IMR-90 (cell line): ENCODE results near the gene ZNF454. TPM values are rescaled to one million over a fixed set of nuclear protein-coding genes. Genes with fewer than 3 reads are reported as not detected.

ENCODE experiments used
- ATAC-seq: fragments of 200-7000 bp; cut with Tn5 transposase; 2 replicates; pipeline ENCODE4 v1.9.1; 2020; ENCODE audit warnings: low read depth, mild to moderate bottlenecking, moderate library complexity
- BruUV-seq: library from RNA; stranded (reverse); fragments of 400-500 nt; replicated peaks from 2 replicates; lab custom pipeline; 2021; lab: Mats Ljungman, UMichigan
- CTCF ChIA-PET: fragments of 300-600 bp; formaldehyde crosslinking; extraction: SDS; loops from one replicate; lab custom pipeline; 2021; ENCODE audit warnings: antibody characterized with exemption; lab: Yijun Ruan, JAX
- POLR2A ChIA-PET: fragments of 300-600 bp; sonication (Branson Sonifier 250); formaldehyde crosslinking; loops from one replicate; lab custom pipeline; 2022; ENCODE audit warnings: antibody characterized with exemption; ENCODE audit not compliant: unreplicated experiment; lab: Charles Lee
- DNase-seq: peaks from one replicate; pipeline ENCODE4 v3.0.0; 2013
- H2AFZ ChIP-seq: replicated peaks from 2 replicates; pipeline ENCODE3; 2013; ENCODE audit warnings: low read length, mild to moderate bottlenecking; ENCODE audit not compliant: poor library complexity
- H2AK5ac ChIP-seq: 2 replicates; pipeline ENCODE4 v1.6.1; 2013; ENCODE audit warnings: low read depth, low read length, inconsistent platforms
- H2AK9ac ChIP-seq: replicated peaks from 2 replicates; pipeline ENCODE3; 2013; ENCODE audit warnings: mild to moderate bottlenecking, low read depth, low read length, moderate library complexity; ENCODE audit not compliant: poor library complexity
- H2BK120ac ChIP-seq: 2 replicates; pipeline ENCODE4 v1.6.1; 2013; ENCODE audit warnings: low read depth, low read length, inconsistent platforms
- H2BK15ac ChIP-seq: 3 replicates; pipeline ENCODE4 v1.6.1; 2013; ENCODE audit warnings: low read depth, low read length, inconsistent platforms
- H2BK20ac ChIP-seq: 2 replicates; pipeline ENCODE4 v1.6.1; 2013; ENCODE audit warnings: low read depth, mild to moderate bottlenecking, inconsistent platforms, low read length, moderate library complexity
- H2BK5ac ChIP-seq: 2 replicates; pipeline ENCODE4 v1.6.1; 2013; ENCODE audit warnings: mild to moderate bottlenecking, low read depth, low read length, inconsistent platforms; ENCODE audit not compliant: poor library complexity, severe bottlenecking
- H3K14ac ChIP-seq: replicated peaks from 2 replicates; pipeline ENCODE4 v1.6.1; 2013; ENCODE audit warnings: low read depth, low read length, inconsistent platforms
- H3K18ac ChIP-seq: 2 replicates; pipeline ENCODE4 v1.6.1; 2013; ENCODE audit warnings: low read depth, low read length, control low read depth
- H3K23ac ChIP-seq: 2 replicates; pipeline ENCODE4 v1.6.1; 2013; ENCODE audit warnings: low read depth, low read length, inconsistent platforms
- H3K27ac ChIP-seq: 2 replicates; pipeline ENCODE4 v1.5.1; 2013; ENCODE audit warnings: mild to moderate bottlenecking, control low read depth, low read length; ENCODE audit not compliant: insufficient read depth
- H3K27me3 ChIP-seq: 2 replicates; pipeline ENCODE4 v1.6.1; 2013; ENCODE audit warnings: low read length; ENCODE audit not compliant: control insufficient read depth, insufficient read depth
- H3K36me3 ChIP-seq: 2 replicates; pipeline ENCODE4 v1.6.1; 2013; ENCODE audit warnings: low read length, mixed read lengths; ENCODE audit not compliant: control insufficient read depth, insufficient read depth
- H3K4ac ChIP-seq: 2 replicates; pipeline ENCODE4 v1.6.1; 2013; ENCODE audit warnings: low read depth, low read length, inconsistent platforms
- H3K4me1 ChIP-seq: 2 replicates; pipeline ENCODE4 v1.6.1; 2013; ENCODE audit warnings: low read length, mixed read lengths; ENCODE audit not compliant: control insufficient read depth, insufficient read depth
- H3K4me2 ChIP-seq: 2 replicates; pipeline ENCODE4 v1.6.1; 2013; ENCODE audit warnings: low read depth, mild to moderate bottlenecking, control low read depth, low read length, moderate library complexity
- H3K4me3 ChIP-seq: 2 replicates; pipeline ENCODE4 v1.5.1; 2013; ENCODE audit warnings: low read depth, mild to moderate bottlenecking, control low read depth, low read length, moderate library complexity; ENCODE audit not compliant: insufficient read depth
- H3K56ac ChIP-seq: 2 replicates; pipeline ENCODE4 v1.6.1; 2013; ENCODE audit warnings: low read length, inconsistent platforms; ENCODE audit not compliant: insufficient read depth; ENCODE audit errors: extremely low read depth
- H3K79me1 ChIP-seq, 2 experiments: 2 replicates each; pipeline ENCODE4 v1.6.1; 2013; ENCODE audit warnings: low read length in 2 of 2, inconsistent platforms in 1 of 2, low read depth in 1 of 2
- H3K9ac ChIP-seq: 2 replicates; pipeline ENCODE4 v1.6.1; 2013; ENCODE audit warnings: low read depth, low read length, control low read depth
- H3K9me1 ChIP-seq: 2 replicates; pipeline ENCODE4 v1.6.1; 2013; ENCODE audit warnings: low read length, inconsistent platforms; ENCODE audit not compliant: insufficient read depth
- H3K9me3 ChIP-seq: 2 replicates; pipeline ENCODE4 v1.6.1; 2013; ENCODE audit warnings: low read length; ENCODE audit not compliant: control insufficient read depth, insufficient read depth
- H4K20me1 ChIP-seq: 2 replicates; pipeline ENCODE4 v1.6.1; 2013; ENCODE audit warnings: low read length, inconsistent platforms; ENCODE audit not compliant: insufficient read depth
- H4K5ac ChIP-seq: 2 replicates; pipeline ENCODE4 v1.6.1; 2013; ENCODE audit warnings: mild to moderate bottlenecking, low read depth, low read length, control low read depth
- H4K8ac ChIP-seq, 2 experiments: 2 replicates each; pipeline ENCODE4 v1.6.1; 2013; ENCODE audit warnings: low read depth in 2 of 2, low read length in 2 of 2, control low read depth in 1 of 2, inconsistent platforms in 1 of 2
- H4K91ac ChIP-seq: 2 replicates; pipeline ENCODE4 v1.6.1; 2013; ENCODE audit warnings: low read depth, low read length, inconsistent platforms; ENCODE audit not compliant: insufficient read depth
- BHLHE40 ChIP-seq: fragments of 150-350 bp; IDR thresholded peaks from 2 replicates; pipeline ENCODE4 v1.6.1; 2016; ENCODE audit warnings: mild to moderate bottlenecking, low read depth, low read length
- CEBPB ChIP-seq: IDR thresholded peaks from 2 replicates; pipeline ENCODE4 v1.6.1; 2012; ENCODE audit warnings: low read depth, low read length, improper control_type of control experiment
- CHD1 ChIP-seq: IDR thresholded peaks from 2 replicates; pipeline ENCODE4 v1.6.1; 2012; ENCODE audit warnings: low read depth, low read length, improper control_type of control experiment
- MAFK ChIP-seq: IDR thresholded peaks from 2 replicates; pipeline ENCODE4 v1.6.1; 2012; ENCODE audit warnings: low read depth, low read length, improper control_type of control experiment
- MAZ ChIP-seq: IDR thresholded peaks from 2 replicates; pipeline ENCODE4 v1.6.1; 2012; ENCODE audit warnings: low read depth, mild to moderate bottlenecking, low read length, improper control_type of control experiment, moderate library complexity, borderline replicate concordance
- POLR2A ChIP-seq: IDR thresholded peaks from 2 replicates; pipeline ENCODE4 v1.6.1; 2012; ENCODE audit warnings: mild to moderate bottlenecking, low read depth, low read length
- RAD21 ChIP-seq: IDR thresholded peaks from 2 replicates; pipeline ENCODE4 v1.6.1; 2012; ENCODE audit warnings: low read length, improper control_type of control experiment
- RCOR1 ChIP-seq: IDR thresholded peaks from 2 replicates; pipeline ENCODE4 v1.6.1; 2012; ENCODE audit warnings: mild to moderate bottlenecking, low read length, improper control_type of control experiment; ENCODE audit not compliant: insufficient replicate concordance
- SMC3 ChIP-seq: fragments of 150-350 bp; IDR thresholded peaks from 2 replicates; pipeline ENCODE4 v1.6.1; 2016; ENCODE audit warnings: low read depth, mild to moderate bottlenecking, antibody characterized with exemption, low read length, moderate library complexity
- WGBS, 2 experiments: methylation state at CpG; one replicate each; pipeline versions ENCODE4 v1.1.5 to v1.1.7; 2013; ENCODE audit warnings: missing lambda C conversion rate in 2 of 2; ENCODE audit not compliant: insufficient read length in 1 of 2; ENCODE audit errors: extremely low coverage in 2 of 2; 5-methylcytosine and 5-hydroxymethylcytosine counted together
- dilution Hi-C: fragments of 300-500 bp; cut with HindIII; formaldehyde crosslinking; loops from one replicate; pipeline ENCODE4 v1.14.3; 2018; ENCODE audit warnings: low sequenced_read_pairs; ENCODE audit not compliant: unreplicated experiment
- in situ Hi-C: fragments of 300-500 bp; cut with MboI; formaldehyde crosslinking; loops from 3 replicates; pipeline ENCODE4 v1.14.3; 2019; ENCODE audit warnings: low sequenced_read_pairs, inconsistent platforms, mixed read lengths
- intact Hi-C: fragments of 100-400 bp; cut with micrococcal nuclease; formaldehyde crosslinking; loops from 2 replicates; pipeline ENCODE4 v1.10.0; 2022
- polyA plus RNA-seq, 3 experiments: library from polyadenylated mRNA; depleted of rRNA; stranded (reverse); fragments of >200 nt; gene quantifications; 2 replicates each; pipeline ENCODE4 v1.2.3, GENCODE V29; 2012; ENCODE audit warnings: low replicate concordance in 1 of 3
- total RNA-seq: library from RNA; depleted of rRNA; stranded (reverse); fragments of >200 nt; gene quantifications from 2 replicates; pipeline ENCODE4 v1.2.3, GENCODE V29; 2012
- TF ChIP-seq, protein P1 (sequence below): conservative IDR thresholded peaks from 2 replicates; pipeline ENCODE4 v1.5.1; 2012; ENCODE audit warnings: mild to moderate bottlenecking, low read depth, low read length, improper control_type of control experiment
- TF ChIP-seq, protein P2 (sequence below): fragments of 150-350 bp; IDR thresholded peaks from 2 replicates; pipeline ENCODE4 v1.6.1; 2017; ENCODE audit warnings: mild to moderate bottlenecking, antibody characterized with exemption, low read length, low read depth

Gene ZNF454
- total and polyA plus RNA-seq, 2 of the 4 experiments (the other 2 are of a cell fraction), result 0.12 to 0.18 TPM

DNA sequence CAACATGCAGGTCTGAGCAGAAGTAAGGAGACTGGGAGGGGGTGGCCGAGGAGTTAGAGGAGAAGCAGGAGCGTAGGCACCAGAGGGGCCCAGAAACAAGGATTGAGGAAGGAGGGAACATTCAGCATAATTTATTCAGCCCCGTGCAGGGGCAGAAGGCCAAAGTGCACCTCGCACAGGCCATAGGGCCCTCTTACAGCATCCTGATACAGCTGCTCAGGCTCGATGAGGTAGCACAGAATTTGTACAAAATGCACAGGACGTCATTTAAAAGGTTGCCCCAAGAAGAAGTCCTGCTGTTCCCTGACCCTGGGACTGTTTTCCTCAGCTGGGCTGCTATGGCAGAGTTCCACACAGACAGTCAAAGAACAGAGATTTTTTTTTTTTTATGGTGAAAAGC, 56.2 kb downstream of the ZNF454 start:
- Histone ChIP-seq H3K4ac (no peak overlapping the region), H2AK5ac (no peak overlapping the region), H3K79me1 (no peaks in the 10 kb centered on the region), H4K8ac (no peak overlapping the region), H3K9me3 (peaks cover 37% of the 10 kb centered on the region), H3K36me3 (no peaks in the 10 kb centered on the region), H3K27ac (no peak overlapping the region), H3K14ac (no peak overlapping the region), H3K4me1 (no peaks in the 10 kb centered on the region), H3K18ac (no peak overlapping the region), H2BK15ac (no peak overlapping the region), H3K9me1 (no peaks in the 10 kb centered on the region), H4K20me1 (no peaks in the 10 kb centered on the region), H3K23ac (no peak overlapping the region), H4K91ac (no peak overlapping the region), H3K56ac (no peak overlapping the region), H4K5ac (no peak overlapping the region), H3K27me3 (peaks cover 2% of the 10 kb centered on the region; the same call in 1 of the 2 replicates), H3K4me3 (no peak overlapping the region), H3K9ac (no peak overlapping the region), H3K4me2 (no peak overlapping the region), H2BK120ac (no peak overlapping the region), H2BK20ac (no peak overlapping the region), H2AK9ac (no peak overlapping the region), H2AFZ (no peak overlapping the region), H2BK5ac (no peak overlapping the region)
- no TSS peak for BruUV-seq
- POLR2A ChIA-PET, result no interaction called here
- WGBS, 2 experiments, result 32% methylated on average over 3 of the region's 6 CpGs; no CpG with 5 or more reads in 1 of the 2 experiments
- CTCF ChIA-PET, result no interaction called here
- in situ Hi-C loops, result no loop called here
- DNase-seq (no peak), ATAC-seq (no peak)
- intact Hi-C loops, result no loop called here
- dilution Hi-C loops, result no loop called here
- TF ChIP-seq MAFK, result no peak
- TF ChIP-seq RAD21, result no peak
- TF ChIP-seq CEBPB, result no peak
- TF ChIP-seq, protein P1, sequence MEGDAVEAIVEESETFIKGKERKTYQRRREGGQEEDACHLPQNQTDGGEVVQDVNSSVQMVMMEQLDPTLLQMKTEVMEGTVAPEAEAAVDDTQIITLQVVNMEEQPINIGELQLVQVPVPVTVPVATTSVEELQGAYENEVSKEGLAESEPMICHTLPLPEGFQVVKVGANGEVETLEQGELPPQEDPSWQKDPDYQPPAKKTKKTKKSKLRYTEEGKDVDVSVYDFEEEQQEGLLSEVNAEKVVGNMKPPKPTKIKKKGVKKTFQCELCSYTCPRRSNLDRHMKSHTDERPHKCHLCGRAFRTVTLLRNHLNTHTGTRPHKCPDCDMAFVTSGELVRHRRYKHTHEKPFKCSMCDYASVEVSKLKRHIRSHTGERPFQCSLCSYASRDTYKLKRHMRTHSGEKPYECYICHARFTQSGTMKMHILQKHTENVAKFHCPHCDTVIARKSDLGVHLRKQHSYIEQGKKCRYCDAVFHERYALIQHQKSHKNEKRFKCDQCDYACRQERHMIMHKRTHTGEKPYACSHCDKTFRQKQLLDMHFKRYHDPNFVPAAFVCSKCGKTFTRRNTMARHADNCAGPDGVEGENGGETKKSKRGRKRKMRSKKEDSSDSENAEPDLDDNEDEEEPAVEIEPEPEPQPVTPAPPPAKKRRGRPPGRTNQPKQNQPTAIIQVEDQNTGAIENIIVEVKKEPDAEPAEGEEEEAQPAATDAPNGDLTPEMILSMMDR, result no peak
- TF ChIP-seq POLR2A, result no peak
- TF ChIP-seq MAZ, result no peak
- TF ChIP-seq SMC3, result no peak
- no peak for TF ChIP-seq CHD1
- TF ChIP-seq RCOR1, result no peak
- TF ChIP-seq, protein P2, sequence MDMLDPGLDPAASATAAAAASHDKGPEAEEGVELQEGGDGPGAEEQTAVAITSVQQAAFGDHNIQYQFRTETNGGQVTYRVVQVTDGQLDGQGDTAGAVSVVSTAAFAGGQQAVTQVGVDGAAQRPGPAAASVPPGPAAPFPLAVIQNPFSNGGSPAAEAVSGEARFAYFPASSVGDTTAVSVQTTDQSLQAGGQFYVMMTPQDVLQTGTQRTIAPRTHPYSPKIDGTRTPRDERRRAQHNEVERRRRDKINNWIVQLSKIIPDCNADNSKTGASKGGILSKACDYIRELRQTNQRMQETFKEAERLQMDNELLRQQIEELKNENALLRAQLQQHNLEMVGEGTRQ, result no peak
- TF ChIP-seq BHLHE40, result no peak
